Measurements from ENCODE around the gene GFI1. TPM values are rescaled to one million over a fixed set of nuclear protein-coding genes. Genes with fewer than 3 reads are reported as not detected.

Gene GFI1
- total RNA-seq, 1 experiment from 2014 or later = 0.49 TPM

- no peaks in the 10 kb centered on the region for H3K4me1 ChIP-seq (ENCODE audit: control insufficient read depth, insufficient read depth, low read length)
- no peak for ATAC-seq
- CTCF ChIA-PET = no interaction called here
- no peak for DNase-seq (ENCODE audit: low read depth, low spot score)
- BruUV-seq (replicated peaks) = no TSS peak
- no peak overlapping the region for H3K4me3 ChIP-seq (ENCODE audit: low read depth in 2 of 2, low read length in 2 of 2)
- in situ Hi-C loops (cut with HindIII; ENCODE audit: low pct_unique_long_range_greater_than_20kb, low sequenced_read_pairs) = no loop called here
- TF ChIP-seq SIN3A (IDR thresholded peaks at IDR 0.05; ENCODE audit: borderline replicate concordance, insufficient read depth, low read depth, low read length) (no peak), CTCF (IDR thresholded peaks at IDR 0.05) (no peak), REST (IDR thresholded peaks at IDR 0.05; ENCODE audit: insufficient read depth in 1 of 2, low read depth in 2 of 2, low read length in 1 of 2) (no peak), POLR2AphosphoS5 (IDR thresholded peaks at IDR 0.05; ENCODE audit: low read depth, low read length) (no peak), TCF7L2 (IDR thresholded peaks at IDR 0.05; ENCODE audit: low read depth, low read length) (no peak)
- no peaks in the 10 kb centered on the region for H3K9me3 ChIP-seq (ENCODE audit: control insufficient read depth, insufficient read depth, low read depth, low read length)
- intact Hi-C loops (cut with micrococcal nuclease; ENCODE audit: unreplicated experiment) = no loop called here
- no peak overlapping the region for H3K27ac ChIP-seq (ENCODE audit: low read length)
- H3K27me3 ChIP-seq (ENCODE audit: control insufficient read depth, insufficient read depth, low read length) = no peaks in the 10 kb centered on the region
- no peaks in the 10 kb centered on the region for H3K36me3 ChIP-seq (ENCODE audit: control insufficient read depth, insufficient read depth, low read length)
- POLR2A ChIA-PET = no interaction called here
Observed at GRCh38 chr1:92465256-92465647, 21.5 kb downstream of the GFI1 start.

- H3K9me3 ChIP-seq (ENCODE audit: control insufficient read depth, insufficient read depth, low read depth, low read length) = no peaks in the 10 kb centered on the region
- intact Hi-C loops (cut with micrococcal nuclease; ENCODE audit: unreplicated experiment) (no loop called here), in situ Hi-C loops (cut with HindIII; ENCODE audit: low pct_unique_long_range_greater_than_20kb, low sequenced_read_pairs) (no loop called here)
- BruUV-seq (replicated peaks) = no TSS peak
- ChIA-PET CTCF (no interaction called here), POLR2A (no interaction called here)
- H3K27me3 ChIP-seq (ENCODE audit: control insufficient read depth, insufficient read depth, low read length) = no peaks in the 10 kb centered on the region
- ATAC-seq (no peak), DNase-seq (ENCODE audit: low read depth, low spot score) (no peak)
- TF ChIP-seq SIN3A (IDR thresholded peaks at IDR 0.05; ENCODE audit: borderline replicate concordance, insufficient read depth, low read depth, low read length) (no peak), POLR2AphosphoS5 (IDR thresholded peaks at IDR 0.05; ENCODE audit: low read depth, low read length) (no peak), CTCF (IDR thresholded peaks at IDR 0.05) (no peak), REST (IDR thresholded peaks at IDR 0.05; ENCODE audit: insufficient read depth in 1 of 2, low read depth in 2 of 2, low read length in 1 of 2) (no peak), TCF7L2 (IDR thresholded peaks at IDR 0.05; ENCODE audit: low read depth, low read length) (no peak)
- no peaks in the 10 kb centered on the region for H3K4me1 ChIP-seq (ENCODE audit: control insufficient read depth, insufficient read depth, low read length)
- H3K36me3 ChIP-seq (ENCODE audit: control insufficient read depth, insufficient read depth, low read length) = no peaks in the 10 kb centered on the region
- no peak overlapping the region for H3K27ac ChIP-seq (ENCODE audit: low read length)
- no peak overlapping the region for H3K4me3 ChIP-seq (ENCODE audit: low read depth in 2 of 2, low read length in 2 of 2)
Observed at GRCh38 chr1:92464588-92465255, 22.0 kb downstream of the GFI1 start.
